Stimulated activated CD4-positive, alpha-beta T cell treated with anti-CD3 and anti-CD28 coated beads, TNF-alpha, amount 100 ng/mL, for 48 hours (primary cell): ENCODE measurements around the gene PROX1.
"Not testable (repeated sequence)": the region's sequence is repeated elsewhere in the genome, so short reads cannot be mapped to it uniquely, and the experiment has no call there.

ENCODE experiments used
- DNase-seq, 3 donors: peaks; one replicate each; pipeline ENCODE4 v3.0.0-alpha.2; 2020; ENCODE audit warnings: low read depth in 3 of 3

Gene PROX1

GRCh38 chr1:214072426-214073157 is 84.8 kb downstream of the PROX1 start:
- DNase-seq = no peak

- no peak for DNase-seq
Measured at GRCh38 chr1:214074477-214074876, 86.7 kb downstream of the PROX1 start.

GRCh38 chr1:214075305-214075998 is 87.7 kb downstream of the PROX1 start:
- no peak for DNase-seq

- no peak for DNase-seq
Measured at GRCh38 chr1:214075999-214076707, 88.4 kb downstream of the PROX1 start.

- no peak for DNase-seq
Measured at GRCh38 chr1:214076708-214077065, 88.9 kb downstream of the PROX1 start.

- no peak for DNase-seq
Measured at GRCh38 chr1:214078950-214079349, 91.2 kb downstream of the PROX1 start.

- no peak for DNase-seq
Measured at GRCh38 chr1:214085325-214085724, 97.6 kb downstream of the PROX1 start.

GRCh38 chr1:214086945-214087344 is 99.2 kb downstream of the PROX1 start:
- no peak for DNase-seq

GRCh38 chr1:214089003-214089402 is 101.2 kb downstream of the PROX1 start:
- not testable (repeated sequence) for DNase-seq
